Activated CD4-positive, alpha-beta memory T cell treated with anti-CD3 and anti-CD28 coated beads for 36 hours (primary cell): ENCODE results near the gene TRMO. TPM values are rescaled to one million over a fixed set of nuclear protein-coding genes. Genes with fewer than 3 reads are reported as not detected.
A peak's percentile ranks its signal among the peaks of the same experiment; 100 is the strongest.

Source experiments
- CTCF ChIA-PET: fragments of 350-600 bp; sonication (Branson Sonifier 250); formaldehyde crosslinking; loops from one replicate; lab custom pipeline; 2021; ENCODE audit warnings: antibody characterized with exemption, inconsistent platforms; lab: Charles Lee
- POLR2A ChIA-PET: fragments of 350-600 bp; sonication (Branson Sonifier 250); formaldehyde crosslinking; loops from one replicate; lab custom pipeline; 2021; ENCODE audit warnings: antibody characterized with exemption; lab: Charles Lee
- DNase-seq: peaks from one replicate; pipeline ENCODE4 v3.0.0-alpha.2; 2020
- H3K27ac Mint-ChIP-seq: one replicate; pipeline ENCODE4 v1.8.0; 2021; ENCODE audit warnings: mixed read lengths
- H3K27me3 Mint-ChIP-seq: one replicate; pipeline ENCODE4 v1.8.0; 2021; ENCODE audit warnings: mixed read lengths
- H3K36me3 Mint-ChIP-seq: one replicate; pipeline ENCODE4 v1.8.0; 2021; ENCODE audit warnings: mixed read lengths
- H3K4me1 Mint-ChIP-seq: one replicate; pipeline ENCODE4 v1.8.0; 2021; ENCODE audit warnings: low read depth, mixed read lengths
- H3K4me3 Mint-ChIP-seq: one replicate; pipeline ENCODE4 v1.8.0; 2021; ENCODE audit warnings: mild to moderate bottlenecking, mixed read lengths
- H3K9me3 Mint-ChIP-seq: one replicate; pipeline ENCODE4 v1.8.0; 2021; ENCODE audit warnings: mixed read lengths
- intact Hi-C: fragments of 100-400 bp; cut with micrococcal nuclease; formaldehyde crosslinking; loops from one replicate; pipeline ENCODE4 v1.15.1; 2023
- total RNA-seq, 2 experiments: library from RNA; stranded (reverse); gene quantifications; one replicate each; pipeline ENCODE4 v1.2.3, GENCODE V29; 2021

TRMO gene
- total RNA-seq, 2 experiments from 2014 or later = 13.3 to 13.4 TPM

- H3K27me3 Mint-ChIP-seq = peaks cover 2% of the 10 kb centered on the region
- DNase-seq = no peak
- peak overlapping the region; percentile 72 for H3K4me3 Mint-ChIP-seq
- H3K36me3 Mint-ChIP-seq = peaks cover 23% of the 10 kb centered on the region
- peaks cover 2% of the 10 kb centered on the region for H3K9me3 Mint-ChIP-seq
- intact Hi-C loops = no loop called here
- H3K27ac Mint-ChIP-seq = peak overlapping the region; percentile 96
- CTCF ChIA-PET = interaction anchor here (0.7 to 6.2 kb wide), 5 partner anchors 11 to 29 kb away, joined by 3 to 62 read pairs (median 17); no protein-coding TSS in a partner anchor
- POLR2A ChIA-PET = interaction anchor here (3.8 to 5.6 kb wide), 2 partner anchors 14 to 65 kb away, joined by 26 to 77 read pairs; partner anchors contain the start of gene ANP32B
- peaks cover 60% of the 10 kb centered on the region for H3K4me1 Mint-ChIP-seq
Observed at GRCh38 chr9:97919217-97919813, 3.0 kb downstream of the TRMO start.

GRCh38 chr9:97918611-97919010 lies 3.7 kb downstream of the TRMO start:
- POLR2A ChIA-PET = interaction anchor here (0.6 kb wide), 1 partner anchor 175 kb away, joined by 3 read pairs; no protein-coding TSS in a partner anchor
- CTCF ChIA-PET = interaction anchor here (2.5 to 6.2 kb wide), 2 partner anchors 13 to 17 kb away, joined by 9 to 51 read pairs; no protein-coding TSS in a partner anchor
- intact Hi-C loops = loop anchor here (1.0 kb wide), 1 partner anchor 13 kb away; no protein-coding TSS in a partner anchor
- Mint-ChIP-seq H3K36me3 (peaks cover 27% of the 10 kb centered on the region), H3K4me1 (peaks cover 59% of the 10 kb centered on the region), H3K27me3 (peaks cover 2% of the 10 kb centered on the region), H3K9me3 (peaks cover 2% of the 10 kb centered on the region), H3K27ac (peak overlapping the region; percentile 96), H3K4me3 (peak overlapping the region; percentile 72)
- no peak for DNase-seq

- ChIA-PET POLR2A (interaction anchor here (2.3 kb wide), 1 partner anchor 10 kb away, joined by 9 read pairs; the partner anchor contains the start of gene TRMO), CTCF (interaction anchor here (0.7 to 1.6 kb wide), 3 partner anchors 9 to 43 kb away, joined by 3 to 10 read pairs (median 5); partner anchors contain the start of gene TRMO)
- Mint-ChIP-seq H3K27me3 (no peaks in the 10 kb centered on the region), H3K27ac (no peak overlapping the region), H3K4me3 (no peak overlapping the region), H3K4me1 (peaks cover 76% of the 10 kb centered on the region), H3K36me3 (peaks cover 46% of the 10 kb centered on the region), H3K9me3 (no peaks in the 10 kb centered on the region)
- intact Hi-C loops = no loop called here
- no peak for DNase-seq
Observed at GRCh38 chr9:97911970-97912369, 10.3 kb downstream of the TRMO start.

- H3K27me3 Mint-ChIP-seq = no peaks in the 10 kb centered on the region
- no peaks in the 10 kb centered on the region for H3K9me3 Mint-ChIP-seq
- no peak overlapping the region for H3K27ac Mint-ChIP-seq
- H3K4me3 Mint-ChIP-seq = no peak overlapping the region
- H3K36me3 Mint-ChIP-seq = peaks cover 47% of the 10 kb centered on the region
- intact Hi-C loops = no loop called here
- ChIA-PET POLR2A (interaction anchor here (2.3 kb wide), 1 partner anchor 10 kb away, joined by 9 read pairs; the partner anchor contains the start of gene TRMO), CTCF (interaction anchor here (0.7 to 1.6 kb wide), 3 partner anchors 10 to 44 kb away, joined by 3 to 10 read pairs (median 5); partner anchors contain the start of gene TRMO)
- peaks cover 74% of the 10 kb centered on the region for H3K4me1 Mint-ChIP-seq
- no peak for DNase-seq
Observed at GRCh38 chr9:97911528-97911927, 10.8 kb downstream of the TRMO start.

GRCh38 chr9:97910357-97910756 lies 11.9 kb downstream of the TRMO start:
- peak overlapping the region; percentile 31 for H3K27ac Mint-ChIP-seq
- no peak overlapping the region for H3K4me3 Mint-ChIP-seq
- no peaks in the 10 kb centered on the region for H3K27me3 Mint-ChIP-seq
- peaks cover 78% of the 10 kb centered on the region for H3K4me1 Mint-ChIP-seq
- H3K36me3 Mint-ChIP-seq = peaks cover 46% of the 10 kb centered on the region
- no peak for DNase-seq
- intact Hi-C loops = no loop called here
- ChIA-PET CTCF (interaction anchor here (1.1 to 2.5 kb wide), 2 partner anchors 12 to 20 kb away, joined by 3 to 13 read pairs; partner anchors contain the start of gene TRMO), POLR2A (interaction anchor here (2.3 kb wide), 1 partner anchor 12 kb away, joined by 9 read pairs; the partner anchor contains the start of gene TRMO)
- H3K9me3 Mint-ChIP-seq = no peaks in the 10 kb centered on the region

- Mint-ChIP-seq H3K36me3 (peaks cover 40% of the 10 kb centered on the region), H3K4me3 (no peak overlapping the region), H3K27me3 (no peaks in the 10 kb centered on the region), H3K4me1 (peaks cover 78% of the 10 kb centered on the region), H3K27ac (peak overlapping the region; percentile 63), H3K9me3 (no peaks in the 10 kb centered on the region)
- CTCF ChIA-PET = interaction anchor here (1.1 to 2.5 kb wide), 4 partner anchors 8 to 14 kb away, joined by 3 to 13 read pairs (median 6); partner anchors contain the start of gene TRMO
- intact Hi-C loops = loop anchor here (5.0 kb wide), 2 partner anchors 51 to 79 kb away; no protein-coding TSS in a partner anchor
- POLR2A ChIA-PET = interaction anchor here (1.6 kb wide), 1 partner anchor 13 kb away, joined by 4 read pairs; the partner anchor contains the start of gene TRMO
- DNase-seq = no peak
Observed at GRCh38 chr9:97908705-97909104, 13.6 kb downstream of the TRMO start.

- intact Hi-C loops = loop anchor here (2.0 to 5.0 kb wide), 3 partner anchors 50 to 211 kb away; partner anchors contain the start of gene XPA
- no peak overlapping the region for H3K4me3 Mint-ChIP-seq
- H3K9me3 Mint-ChIP-seq = no peaks in the 10 kb centered on the region
- ChIA-PET CTCF (interaction anchor here (3.7 kb wide), 1 partner anchor 14 kb away, joined by 51 read pairs; the partner anchor contains the start of gene TRMO), POLR2A (interaction anchor here (1.6 kb wide), 1 partner anchor 15 kb away, joined by 4 read pairs; the partner anchor contains the start of gene TRMO)
- no peaks in the 10 kb centered on the region for H3K27me3 Mint-ChIP-seq
- peaks cover 80% of the 10 kb centered on the region for H3K4me1 Mint-ChIP-seq
- peaks cover 36% of the 10 kb centered on the region for H3K36me3 Mint-ChIP-seq
- DNase-seq = no peak
- peak overlapping the region; percentile 73 for H3K27ac Mint-ChIP-seq
Observed at GRCh38 chr9:97907632-97908031, 14.7 kb downstream of the TRMO start.

- H3K9me3 Mint-ChIP-seq = no peaks in the 10 kb centered on the region
- DNase-seq = peak; percentile 40
- H3K4me3 Mint-ChIP-seq = no peak overlapping the region
- H3K4me1 Mint-ChIP-seq = peaks cover 78% of the 10 kb centered on the region
- peak overlapping the region; percentile 94 for H3K27ac Mint-ChIP-seq
- H3K27me3 Mint-ChIP-seq = no peaks in the 10 kb centered on the region
- intact Hi-C loops = loop anchor here (2.0 to 5.0 kb wide), 3 partner anchors 50 to 210 kb away; partner anchors contain the start of gene XPA
- ChIA-PET POLR2A (interaction anchor here (0.9 to 3.6 kb wide), 2 partner anchors 14 to 285 kb away, joined by 3 to 26 read pairs; partner anchors contain the start of genes CORO2A and TRMO), CTCF (interaction anchor here (1.1 to 3.7 kb wide), 3 partner anchors 10 to 201 kb away, joined by 3 to 51 read pairs (median 3); partner anchors contain the start of gene TRMO)
- peaks cover 32% of the 10 kb centered on the region for H3K36me3 Mint-ChIP-seq
Observed at GRCh38 chr9:97907046-97907445, 15.3 kb downstream of the TRMO start.

GRCh38 chr9:97906236-97906831 lies 16.0 kb downstream of the TRMO start:
- Mint-ChIP-seq H3K9me3 (no peaks in the 10 kb centered on the region), H3K36me3 (peaks cover 27% of the 10 kb centered on the region), H3K27me3 (no peaks in the 10 kb centered on the region), H3K4me3 (peak overlapping the region; percentile 66), H3K4me1 (peaks cover 78% of the 10 kb centered on the region), H3K27ac (peak overlapping the region; percentile 94)
- ChIA-PET POLR2A (interaction anchor here (0.6 to 3.6 kb wide), 3 partner anchors 15 to 286 kb away, joined by 3 to 26 read pairs (median 3); partner anchors contain the start of genes CORO2A and TRMO), CTCF (interaction anchor here (1.1 to 3.7 kb wide), 5 partner anchors 9 to 201 kb away, joined by 3 to 51 read pairs (median 3); partner anchors contain the start of gene TRMO)
- DNase-seq = peak; percentile 74
- intact Hi-C loops = loop anchor here (1.0 to 5.0 kb wide), 4 partner anchors 17 to 210 kb away; partner anchors contain the start of gene XPA

GRCh38 chr9:97905228-97905627 lies 17.1 kb downstream of the TRMO start:
- Mint-ChIP-seq H3K36me3 (peaks cover 20% of the 10 kb centered on the region), H3K9me3 (no peaks in the 10 kb centered on the region), H3K4me1 (peaks cover 81% of the 10 kb centered on the region), H3K27ac (peak overlapping the region; percentile 89), H3K4me3 (peak overlapping the region; percentile 76), H3K27me3 (no peaks in the 10 kb centered on the region)
- CTCF ChIA-PET = interaction anchor here (0.8 to 3.7 kb wide), 7 partner anchors 9 to 54 kb away, joined by 3 to 51 read pairs (median 3); partner anchors contain the start of gene TRMO
- peak; percentile 62 for DNase-seq
- intact Hi-C loops = loop anchor here (1.0 to 5.0 kb wide), 3 partner anchors 13 to 82 kb away; no protein-coding TSS in a partner anchor
- POLR2A ChIA-PET = interaction anchor here (1.2 to 3.6 kb wide), 2 partner anchors 16 to 151 kb away, joined by 3 to 26 read pairs; partner anchors contain the start of genes NANS and TRMO
